Gastrocnemius medialis (tissue), 4 donors: ENCODE results near the gene MILR1. TPM values are rescaled to one million over a fixed set of nuclear protein-coding genes. Genes with fewer than 3 reads are reported as not detected.

ENCODE experiments used
- ATAC-seq, 2 donors: fragments of 150-250 bp; one replicate each; pipeline ENCODE4 v1.9.1; 2016
- DNase-seq, 2 donors: peaks; one replicate each; pipeline ENCODE4 v3.0.0-alpha.2; 2019
- H3K27ac ChIP-seq, 4 donors: fragments of 200-600 bp; sonication (generic); 1 replicate in 1 of 4; 2 replicates in 3 of 4; pipeline ENCODE4 v1.5.1; 2016 to 2018; ENCODE audit warnings: mild to moderate bottlenecking in 2 of 4, moderate library complexity in 1 of 4
- H3K27me3 ChIP-seq, 3 donors: fragments of 200-600 bp; sonication (generic) in 2 of 3; 1 replicate in 1 of 3; 2 replicates in 2 of 3; pipeline versions ENCODE4 v1.5.1 to v1.6.0; 2016 to 2019; ENCODE audit warnings: mild to moderate bottlenecking in 1 of 3, moderate library complexity in 1 of 3
- H3K36me3 ChIP-seq, 2 donors: fragments of 200-600 bp; sonication (generic) in 1 of 2; one replicate each; pipeline ENCODE4 v1.5.1; 2017 to 2018
- H3K4me1 ChIP-seq, 2 donors: fragments of 200-600 bp; sonication (generic) in 1 of 2; one replicate each; pipeline ENCODE4 v1.5.1; 2016 to 2017; ENCODE audit warnings: mild to moderate bottlenecking in 2 of 2
- H3K4me3 ChIP-seq, 4 donors: fragments of 200-600 bp; sonication (generic) in 3 of 4; 1 replicate in 1 of 4; 2 replicates in 3 of 4; pipeline ENCODE4 v1.5.1; 2016 to 2019; ENCODE audit warnings: mild to moderate bottlenecking in 2 of 4
- H3K9me3 ChIP-seq, 3 donors: fragments of 200-600 bp; sonication (generic) in 2 of 3; 1 replicate in 1 of 3; 2 replicates in 2 of 3; pipeline ENCODE4 v1.5.1; 2016 to 2019
- CTCF ChIP-seq, 5 experiments: fragments of 450-650 bp in 3 of 5; fragments of 200-600 bp in 2 of 5; sonication (generic) in 2 of 5; IDR thresholded peaks in 4 of 5; conservative IDR thresholded peaks in 1 of 5; 1 replicate in 4 of 5; 2 replicates in 1 of 5; pipeline ENCODE4 v1.5.1; 2016 to 2019; ENCODE audit warnings: antibody characterized with exemption in 5 of 5, mild to moderate bottlenecking in 3 of 5, moderate library complexity in 3 of 5
- POLR2A ChIP-seq, 2 donors: fragments of 450-650 bp; IDR thresholded peaks; one replicate each; pipeline ENCODE4 v1.6.1; 2017; ENCODE audit warnings: antibody characterized with exemption in 2 of 2, mild to moderate bottlenecking in 2 of 2, moderate library complexity in 2 of 2
- in situ Hi-C, 4 donors: fragments of 200-750 bp; cut with MboI; loops; one replicate each; pipeline versions ENCODE4 v1.15.0 to v1.8.0; 2017; ENCODE audit warnings: low sequenced_read_pairs in 4 of 4
- intact Hi-C: fragments of 100-400 bp; cut with DNase I; formaldehyde crosslinking; loops from one replicate; pipeline ENCODE4 v1.15.1; 2023; ENCODE audit warnings: low total_unique reads
- total RNA-seq, 4 donors: library from RNA; depleted of rRNA; stranded (reverse); fragments of >200 nt; gene quantifications; one replicate each; pipeline versions ENCODE4 v1.1.0 to v1.2.3, GENCODE V29; 2016

MILR1 gene
- total RNA-seq, 4 donors from 2014 or later = 0.76 to 3.3 (median 2.2) TPM; not detected in 1

DNA sequence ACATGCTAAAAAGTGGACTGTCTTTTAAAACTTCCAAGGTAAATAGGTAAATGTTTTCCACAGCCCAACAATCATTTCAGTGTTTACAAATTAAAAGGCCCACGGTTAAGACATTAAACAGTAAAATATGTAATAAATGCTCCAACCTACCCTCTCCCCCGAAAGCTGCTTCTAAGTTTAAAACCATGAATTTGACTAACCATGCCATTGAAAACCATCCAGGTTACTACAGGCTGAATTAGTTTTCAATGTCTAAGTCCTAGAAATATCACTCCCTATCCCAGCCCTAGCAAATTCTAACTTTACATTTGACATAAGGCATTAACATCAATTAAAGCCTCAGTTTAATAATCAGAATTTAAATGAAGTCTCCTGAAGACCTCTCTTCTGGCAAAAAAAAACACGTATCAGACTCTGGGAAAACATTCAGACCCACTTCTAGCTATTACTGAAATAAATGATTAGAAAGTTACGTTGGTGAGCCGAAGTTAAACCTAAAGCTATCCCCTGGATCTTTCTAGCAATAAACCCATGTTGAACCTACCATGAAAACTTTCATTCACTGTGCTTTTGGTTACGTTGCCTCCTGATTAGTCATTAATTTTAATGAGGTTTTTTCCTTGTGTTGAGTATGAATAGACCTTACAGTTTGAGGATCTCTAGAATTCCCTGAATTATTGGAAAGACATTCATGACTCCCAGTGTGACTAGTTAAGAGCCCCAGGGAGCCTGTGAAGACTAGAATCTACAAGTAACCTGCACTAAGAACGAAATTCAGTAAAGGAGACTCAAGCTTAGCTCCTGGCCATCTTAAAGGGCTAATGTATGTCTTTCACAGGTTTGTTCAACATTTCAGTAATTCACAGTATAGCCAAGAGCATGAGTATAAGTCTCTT, 49.6 kb downstream of the MILR1 start:
- in situ Hi-C loops = no loop called here
- Histone ChIP-seq H3K36me3 (peaks cover 6 to 62% of the 10 kb centered on the region in 2 donors), H3K4me1 (peaks cover 31 to 59% of the 10 kb centered on the region in 2 donors), H3K4me3 (no peak overlapping the region), H3K9me3 (no peaks in the 10 kb centered on the region), H3K27me3 (no peaks in the 10 kb centered on the region), H3K27ac (peak overlapping the region in 3 of 4 donors; percentile 8 to 83 (median 80))
- ATAC-seq (no peak), DNase-seq (no peak)
- TF ChIP-seq CTCF (IDR thresholded peaks at IDR 0.05 in 4 of 5, conservative IDR thresholded peaks at IDR 0.05 in 1 of 5) (no peak), POLR2A (IDR thresholded peaks at IDR 0.05) (no peak)
- intact Hi-C loops = no loop called here

- TF ChIP-seq CTCF (IDR thresholded peaks at IDR 0.05 in 4 of 5, conservative IDR thresholded peaks at IDR 0.05 in 1 of 5) (no peak), POLR2A (IDR thresholded peaks at IDR 0.05) (no peak)
- H3K4me3 ChIP-seq = no peak overlapping the region
- no peaks in the 10 kb centered on the region for H3K9me3 ChIP-seq
- no peak for DNase-seq
- in situ Hi-C loops = loop anchor here in 2 of 4 donors (10.0 to 25.0 kb wide), 2 partner anchors 145 to 663 kb away; partner anchors contain the start of genes FTSJ3 (in 1 of the 2), PSMC5 (in 1 of the 2) and SMARCD2 (in 1 of the 2)
- peaks cover 7 to 74% of the 10 kb centered on the region in 2 donors for H3K36me3 ChIP-seq
- H3K27ac ChIP-seq = no peak overlapping the region
- intact Hi-C loops = loop anchor here (10.0 kb wide), 1 partner anchor 675 kb away; the partner anchor contains the start of genes FTSJ3 and PSMC5
- ATAC-seq = no peak
- peaks cover 40 to 64% of the 10 kb centered on the region in 2 donors for H3K4me1 ChIP-seq
- H3K27me3 ChIP-seq = no peaks in the 10 kb centered on the region
These were observed 51.0 kb downstream of the MILR1 start for GRCh38 chr17:64499805-64500486.

- Histone ChIP-seq H3K9me3 (no peaks in the 10 kb centered on the region), H3K4me1 (peaks cover 35 to 60% of the 10 kb centered on the region in 2 donors), H3K27ac (no peak overlapping the region), H3K36me3 (peaks cover 7 to 74% of the 10 kb centered on the region in 2 donors), H3K4me3 (no peak overlapping the region), H3K27me3 (no peaks in the 10 kb centered on the region)
- DNase-seq (no peak), ATAC-seq (no peak)
- no peak for TF ChIP-seq POLR2A (IDR thresholded peaks at IDR 0.05)
- no peak for TF ChIP-seq CTCF (IDR thresholded peaks at IDR 0.05 in 4 of 5, conservative IDR thresholded peaks at IDR 0.05 in 1 of 5)
- in situ Hi-C loops (loop anchor here in 2 of 4 donors (10.0 to 25.0 kb wide), 2 partner anchors 144 to 663 kb away; partner anchors contain the start of genes FTSJ3 (in 1 of the 2), PSMC5 (in 1 of the 2) and SMARCD2 (in 1 of the 2)), intact Hi-C loops (loop anchor here (10.0 kb wide), 1 partner anchor 676 kb away; the partner anchor contains the start of genes FTSJ3 and PSMC5)
These were observed 51.6 kb downstream of the MILR1 start for GRCh38 chr17:64500487-64500859.

- intact Hi-C loops = loop anchor here (10.0 kb wide), 1 partner anchor 676 kb away; the partner anchor contains the start of genes FTSJ3 and PSMC5
- no peak for DNase-seq
- Histone ChIP-seq H3K4me1 (peaks cover 29 to 54% of the 10 kb centered on the region in 2 donors), H3K27me3 (no peaks in the 10 kb centered on the region), H3K9me3 (no peaks in the 10 kb centered on the region), H3K27ac (no peak overlapping the region), H3K4me3 (no peak overlapping the region), H3K36me3 (peaks cover 7 to 74% of the 10 kb centered on the region in 2 donors)
- ATAC-seq = no peak
- in situ Hi-C loops = loop anchor here in 2 of 4 donors (10.0 to 25.0 kb wide), 2 partner anchors 144 to 664 kb away; partner anchors contain the start of genes FTSJ3 (in 1 of the 2), PSMC5 (in 1 of the 2) and SMARCD2 (in 1 of the 2)
- TF ChIP-seq POLR2A (IDR thresholded peaks at IDR 0.05) (no peak), CTCF (IDR thresholded peaks at IDR 0.05 in 4 of 5, conservative IDR thresholded peaks at IDR 0.05 in 1 of 5) (no peak)
These were observed 52.2 kb downstream of the MILR1 start for GRCh38 chr17:64500862-64501765.
